GM19452 (cell line): ENCODE measurements around the gene CLIP1.
"Not testable (repeated sequence)": the region's sequence is repeated elsewhere in the genome, so short reads cannot be mapped to it uniquely, and the experiment has no call there.

ENCODE experiments used
- ATAC-seq: cut with Tn5 transposase; IDR thresholded peaks from one replicate; pipeline ENCODE4 v1.9.1; 2021; ENCODE audit not compliant: unreplicated experiment

The CLIP1 gene

DNA sequence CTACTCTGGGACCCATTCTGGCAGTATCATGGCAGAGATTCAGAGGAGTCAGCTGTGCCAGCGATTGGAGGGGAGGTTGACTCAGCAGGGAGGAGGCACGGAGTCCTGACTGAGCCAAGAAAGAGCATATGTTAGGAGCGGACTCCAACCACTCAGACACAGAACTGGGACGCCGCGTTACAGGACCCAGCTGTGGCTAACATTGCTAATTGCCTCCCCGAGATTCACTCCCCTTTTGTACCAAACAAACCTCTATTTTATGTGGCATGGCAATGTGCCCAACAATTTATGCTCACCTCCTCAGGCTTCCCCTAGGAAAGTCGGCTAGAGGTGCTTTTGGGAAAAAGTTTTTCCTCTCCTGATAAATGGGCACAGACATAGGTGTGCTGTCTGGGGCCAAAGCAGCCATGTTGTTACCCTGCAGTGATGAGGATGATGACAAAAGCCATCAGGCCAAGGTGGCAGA is 15.2 kb upstream of the CLIP1 start:
- ATAC-seq = no peak

DNA sequence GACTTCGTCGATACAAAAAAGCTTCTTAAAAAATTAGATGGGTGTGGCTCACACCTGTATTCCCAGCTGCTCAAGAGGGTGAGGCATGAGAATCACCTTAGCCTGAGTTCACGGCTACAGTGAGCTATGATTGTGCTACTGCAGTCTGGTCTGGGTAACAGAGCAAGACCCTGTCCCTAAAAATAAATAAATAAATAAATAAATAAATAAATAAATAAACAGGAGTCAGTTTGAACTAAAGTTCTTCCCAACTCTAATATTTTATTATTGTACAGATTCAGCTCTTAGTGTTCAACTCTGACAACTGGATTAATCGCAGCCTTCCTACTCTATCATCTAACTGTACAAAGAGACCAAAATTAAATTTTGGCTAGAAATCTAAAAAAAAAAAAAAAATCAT is 12.7 kb upstream of the CLIP1 start:
- no peak for ATAC-seq

DNA sequence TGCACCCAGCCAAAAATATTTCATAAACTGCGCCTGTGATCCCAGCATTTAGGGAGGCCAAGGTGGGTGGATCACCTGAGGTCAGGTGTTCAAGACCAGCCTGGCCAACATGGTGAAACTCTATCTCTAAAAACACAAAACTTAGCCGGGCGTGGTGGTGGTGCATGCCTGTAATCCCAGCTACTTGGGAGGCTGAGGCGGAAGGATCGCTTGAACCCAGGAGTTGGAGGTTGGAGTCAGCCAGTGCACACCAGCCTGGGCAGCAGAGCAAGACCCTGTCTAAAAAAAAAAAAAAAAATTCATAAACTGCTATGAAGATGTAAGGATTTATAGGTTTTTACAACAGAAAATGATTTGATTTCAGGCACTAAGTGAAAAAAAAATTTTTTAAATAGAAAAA is 6.6 kb upstream of the CLIP1 start:
- not testable (repeated sequence) for ATAC-seq

DNA sequence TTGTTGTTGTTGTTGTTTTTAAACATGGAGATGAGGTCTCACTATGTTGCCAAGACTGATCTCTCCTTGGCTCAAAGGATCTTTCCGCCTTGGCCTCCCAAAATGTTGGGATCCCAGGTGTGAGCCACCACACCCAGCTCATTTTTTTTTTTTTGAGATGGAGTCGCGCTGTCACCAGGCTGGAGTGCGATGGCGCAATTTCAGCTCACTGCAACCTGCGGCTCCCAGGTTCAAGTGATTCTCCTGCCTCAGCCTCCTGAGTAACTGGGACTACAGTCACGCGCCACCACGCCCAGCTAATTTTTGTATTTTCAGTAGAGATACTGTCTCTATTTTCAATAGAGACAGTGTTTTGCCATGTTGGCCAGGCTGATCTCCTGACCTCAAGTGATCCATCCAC is 4.9 kb upstream of the CLIP1 start:
- ATAC-seq = no peak

DNA sequence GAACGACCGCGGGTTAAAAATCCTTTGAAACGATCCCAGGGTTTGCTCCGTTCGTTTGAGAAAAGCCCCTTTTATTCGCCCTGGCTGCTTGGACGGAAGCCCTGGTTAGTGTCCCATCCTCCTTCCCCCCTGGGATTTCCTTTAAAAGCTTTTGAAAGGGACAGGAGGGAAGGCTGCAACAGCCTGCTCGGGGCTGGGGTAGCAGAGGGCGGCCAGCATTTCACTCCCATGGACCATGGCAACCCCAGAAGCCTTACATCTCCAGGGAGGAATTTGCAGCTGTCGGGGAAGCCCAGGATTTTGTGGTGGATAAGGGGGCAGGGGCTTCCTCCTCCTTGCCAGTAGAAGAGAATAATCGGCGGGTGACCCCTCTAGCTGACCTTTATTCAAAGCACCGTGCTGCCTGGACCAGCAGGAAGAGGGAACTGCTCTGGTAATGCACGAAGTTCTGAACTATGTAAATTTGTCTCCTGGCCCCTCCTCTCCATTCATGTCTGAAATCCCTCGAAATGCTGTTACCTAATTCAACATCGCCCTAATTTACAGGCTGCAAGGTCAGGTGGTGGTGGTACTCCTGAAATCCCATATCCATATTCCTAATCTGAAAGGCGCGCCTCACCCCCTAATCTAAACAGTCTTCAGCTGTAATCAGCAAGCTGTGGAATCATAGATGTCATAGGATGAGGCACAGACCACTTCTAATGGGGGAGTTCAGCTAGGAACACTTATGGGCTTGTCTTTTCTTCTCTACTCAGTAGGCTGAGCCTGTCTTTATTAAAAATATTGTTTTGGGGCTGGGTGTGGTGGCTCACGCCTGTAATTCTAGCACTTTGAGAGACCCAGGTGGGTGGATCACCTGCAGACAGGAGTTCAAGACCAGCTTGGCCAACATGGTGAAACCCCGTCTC is 1.0 kb upstream of the CLIP1 start:
- ATAC-seq = no peak

DNA sequence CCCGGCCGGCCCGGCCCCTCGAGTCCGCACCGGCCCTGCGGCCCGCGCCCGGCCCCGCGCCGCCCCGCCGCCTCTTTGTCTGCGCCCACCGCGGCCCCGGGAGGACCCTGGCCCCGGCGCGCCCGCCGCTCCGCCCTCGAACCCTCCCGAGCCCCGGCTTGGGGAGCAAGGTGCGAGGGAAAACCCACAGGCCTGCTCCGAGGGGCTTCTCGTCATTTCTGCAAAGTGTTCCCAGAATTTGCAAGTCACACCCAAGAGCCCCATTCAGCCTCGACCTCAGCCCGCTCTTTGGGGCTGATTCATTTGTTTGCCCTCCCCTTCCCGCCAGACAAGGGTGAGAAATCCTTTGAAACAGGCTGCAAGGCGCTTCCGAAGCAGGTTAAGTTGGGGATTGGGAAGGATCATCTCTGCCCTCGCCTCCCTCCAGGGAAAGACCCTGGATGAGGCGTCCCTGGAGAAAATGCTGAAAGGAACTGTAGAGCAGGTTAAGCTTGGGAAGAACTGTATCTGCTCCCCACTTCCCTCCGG is 325 bp upstream of the CLIP1 start:
- peak; percentile 3 for ATAC-seq

DNA sequence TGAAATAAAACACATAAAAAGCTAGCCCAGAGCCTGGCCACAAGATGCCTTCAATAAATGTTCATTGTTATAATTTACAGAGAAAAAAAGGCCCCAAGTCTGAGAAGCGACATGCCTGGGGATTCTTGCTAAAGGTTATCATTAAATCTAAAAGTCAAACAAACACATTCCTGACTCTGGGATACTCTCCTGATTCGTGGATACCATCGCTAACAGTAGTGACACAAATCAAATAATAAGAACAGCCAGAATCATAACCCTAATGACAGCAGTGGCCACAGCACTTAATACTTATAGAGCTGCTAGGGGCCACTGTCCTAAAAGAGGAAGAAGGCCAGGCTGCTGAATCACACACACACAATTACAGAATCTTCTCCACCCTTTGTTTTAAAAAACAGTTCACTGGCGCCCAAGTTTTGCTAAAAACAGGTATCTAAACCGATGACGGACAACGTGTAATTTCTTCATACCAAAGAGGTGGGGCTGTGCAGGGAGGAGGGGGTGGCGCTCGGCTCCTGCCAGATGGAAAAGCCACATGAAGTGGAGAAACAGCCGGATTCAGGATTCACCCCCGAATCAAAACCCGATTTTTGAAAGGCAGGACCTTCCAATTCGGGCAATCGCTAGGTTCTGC is 1.2 kb downstream of the CLIP1 start:
- ATAC-seq = no peak

DNA sequence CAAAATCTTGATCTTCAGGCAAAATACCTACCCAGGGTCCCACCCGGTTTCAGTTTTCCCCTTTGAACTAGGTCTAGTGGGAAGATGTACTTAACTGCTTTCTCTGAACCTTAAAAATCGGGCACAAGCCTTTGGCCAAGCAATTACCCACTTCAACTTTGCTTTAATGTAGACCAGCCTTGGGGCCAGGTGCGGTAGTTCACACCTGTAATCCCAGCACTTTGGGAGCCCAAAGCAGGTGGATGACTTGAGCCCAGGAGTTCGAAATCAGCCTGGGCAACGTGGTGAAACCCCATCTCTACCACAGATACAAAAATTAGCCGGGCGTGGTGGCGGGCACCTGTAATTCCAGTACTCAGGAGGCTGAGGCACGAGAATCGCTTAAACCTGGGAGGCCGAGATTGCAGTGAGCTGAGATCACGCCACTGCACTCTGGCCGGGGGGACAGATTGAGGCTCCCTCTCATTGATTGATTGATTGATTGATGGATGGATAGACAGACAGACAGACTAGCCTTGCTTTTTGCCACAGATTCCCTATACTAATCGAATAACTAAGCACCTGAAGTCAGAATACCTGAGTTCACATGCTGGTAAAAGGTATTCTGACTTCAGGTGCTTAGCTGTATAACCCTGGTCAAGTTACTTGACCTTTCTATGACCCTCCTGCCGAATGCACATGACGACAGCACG is 1.9 kb downstream of the CLIP1 start:
- no peak for ATAC-seq

DNA sequence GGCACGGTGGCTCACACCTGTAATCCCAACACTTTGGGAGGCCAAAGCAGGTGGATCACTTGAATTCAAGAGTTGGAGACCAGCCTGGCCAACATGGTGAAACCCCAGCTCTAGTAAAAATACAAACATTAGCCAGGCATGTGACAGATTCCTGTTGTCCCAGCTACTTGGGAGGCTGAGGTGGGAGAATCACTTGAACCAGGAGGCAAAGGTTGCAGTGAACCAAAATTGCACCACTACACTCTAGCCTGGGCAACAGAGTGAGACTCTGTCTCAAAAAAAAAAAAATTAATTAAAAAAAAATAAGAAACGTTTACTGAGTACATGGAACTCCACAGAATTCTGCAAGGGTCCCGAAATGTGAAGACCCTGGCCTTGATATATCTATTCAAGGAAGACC is 3.4 kb downstream of the CLIP1 start:
- ATAC-seq = not testable (repeated sequence)

DNA sequence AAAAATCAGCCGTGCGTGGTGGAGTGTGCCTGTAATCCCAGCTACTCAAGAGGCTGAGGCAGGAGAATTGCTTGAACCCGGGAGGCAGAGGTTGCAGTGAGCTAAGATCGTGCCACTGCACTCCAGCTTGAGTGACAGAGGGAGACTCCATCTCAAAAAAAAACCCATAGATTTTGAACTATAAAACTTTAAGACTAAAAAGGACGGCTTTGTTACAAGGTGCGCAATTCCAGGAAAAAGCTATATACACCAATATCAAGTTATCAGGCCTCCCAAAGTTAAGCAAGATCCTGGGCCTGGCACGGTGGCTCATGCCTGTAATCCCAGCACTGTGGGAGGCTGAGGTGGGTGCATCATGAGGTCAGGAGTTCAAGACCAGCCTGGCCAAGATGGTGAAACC is 6.8 kb downstream of the CLIP1 start:
- ATAC-seq = not testable (repeated sequence)

DNA sequence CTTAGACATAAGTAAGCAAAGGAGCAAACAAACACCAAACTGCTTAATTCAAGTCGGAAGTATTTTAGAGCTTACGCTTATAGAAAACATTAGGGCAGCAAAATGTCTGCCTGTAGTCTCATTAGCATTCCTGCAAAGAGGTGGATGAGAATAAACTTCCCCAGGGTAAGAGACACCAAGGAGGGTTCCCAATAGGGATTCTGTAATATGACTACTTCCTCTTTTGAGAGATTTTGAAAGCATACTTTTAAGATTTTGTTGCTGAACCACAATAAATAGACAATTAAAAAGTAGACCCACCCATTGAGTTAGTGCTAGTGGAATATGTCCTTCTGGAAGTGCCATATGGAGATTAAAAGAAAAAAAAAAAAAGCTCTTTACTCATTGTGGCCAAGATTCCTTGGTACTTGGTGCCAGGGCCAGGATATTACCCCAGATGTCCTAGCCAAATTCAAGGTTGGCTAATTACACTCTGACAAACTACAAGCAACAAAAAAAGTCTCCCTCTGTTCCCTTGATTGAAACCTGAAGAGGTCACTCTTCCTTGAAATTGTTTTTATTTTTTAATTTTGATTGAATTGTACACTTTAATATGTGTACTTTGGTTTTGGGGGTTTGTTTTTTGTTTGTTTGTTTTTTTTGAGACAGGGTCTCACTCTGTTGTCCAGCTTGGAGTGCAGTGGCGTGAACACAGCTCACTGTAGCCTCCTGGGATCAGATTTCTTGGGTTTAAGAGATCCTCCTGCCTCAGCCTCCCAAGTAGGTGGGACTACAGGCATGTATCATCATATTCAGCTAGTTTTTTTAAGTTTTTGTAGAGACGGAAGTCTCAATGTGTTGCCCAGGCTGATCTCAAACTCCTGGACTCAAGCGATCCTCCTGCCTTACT is 8.7 kb downstream of the CLIP1 start:
- ATAC-seq = no peak

DNA sequence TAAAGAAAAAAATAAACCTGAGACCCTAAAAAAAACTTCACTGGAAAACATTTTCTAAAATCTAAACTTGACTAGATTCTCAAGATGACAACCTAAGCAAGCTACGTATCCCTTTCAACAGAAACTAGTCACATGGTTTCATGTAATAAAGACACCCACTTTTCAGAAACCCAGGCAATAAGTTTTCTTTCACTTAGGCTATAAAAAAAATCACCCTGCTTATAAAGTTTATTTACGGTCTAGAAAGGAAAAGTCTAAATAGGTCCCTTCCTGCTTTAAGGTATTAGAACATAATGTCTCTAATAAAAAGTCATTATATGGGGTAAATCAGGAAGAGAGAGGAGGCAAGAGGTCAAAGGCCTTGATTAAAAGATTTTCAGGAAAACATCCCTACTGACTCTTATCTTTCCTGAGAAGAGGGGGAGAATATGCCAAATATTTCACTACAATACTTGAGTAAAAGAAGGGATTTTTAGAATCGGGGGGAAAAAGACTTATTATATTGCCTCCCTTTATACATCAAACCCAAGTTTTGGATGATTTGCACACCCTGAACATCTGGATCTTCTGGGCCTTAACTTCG is 9.5 kb downstream of the CLIP1 start:
- ATAC-seq = no peak

DNA sequence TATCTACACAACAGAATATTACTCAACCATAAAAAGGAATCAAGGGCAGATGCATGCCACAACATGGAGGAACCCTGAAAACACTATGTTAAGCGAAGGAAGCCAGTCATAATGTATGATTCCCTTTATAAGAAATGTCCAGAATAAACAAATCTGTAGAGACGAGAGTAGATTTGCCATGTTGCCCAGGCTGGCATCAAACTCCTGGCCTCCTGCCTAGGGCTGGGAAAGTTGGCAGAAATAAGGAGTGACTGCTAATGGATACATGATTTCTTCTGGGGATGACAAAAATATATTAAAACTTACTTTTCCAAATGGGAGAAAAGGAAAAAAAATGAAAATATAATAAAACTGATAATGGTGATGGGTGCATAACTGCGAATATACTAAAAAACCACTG is 10.9 kb downstream of the CLIP1 start:
- no peak for ATAC-seq

DNA sequence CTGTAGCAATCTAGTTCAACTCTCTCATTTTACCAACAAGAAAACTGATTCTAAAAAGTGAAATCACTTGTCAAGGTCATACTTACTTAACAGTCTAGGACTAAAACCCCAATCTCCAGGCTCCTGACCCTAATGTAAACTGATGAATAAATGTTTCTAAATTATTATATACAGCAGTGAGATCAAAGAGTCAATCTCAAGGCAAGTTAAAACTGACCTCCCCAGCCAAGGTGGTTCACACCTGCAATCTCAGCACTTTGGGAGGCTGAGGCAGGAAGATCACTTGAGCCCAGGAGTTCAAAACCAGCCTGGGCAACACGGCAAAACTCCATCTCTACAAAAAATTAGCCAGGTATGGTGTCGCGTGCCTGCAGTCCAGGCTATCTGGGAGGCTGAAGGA is 15.3 kb downstream of the CLIP1 start:
- ATAC-seq = no peak

DNA sequence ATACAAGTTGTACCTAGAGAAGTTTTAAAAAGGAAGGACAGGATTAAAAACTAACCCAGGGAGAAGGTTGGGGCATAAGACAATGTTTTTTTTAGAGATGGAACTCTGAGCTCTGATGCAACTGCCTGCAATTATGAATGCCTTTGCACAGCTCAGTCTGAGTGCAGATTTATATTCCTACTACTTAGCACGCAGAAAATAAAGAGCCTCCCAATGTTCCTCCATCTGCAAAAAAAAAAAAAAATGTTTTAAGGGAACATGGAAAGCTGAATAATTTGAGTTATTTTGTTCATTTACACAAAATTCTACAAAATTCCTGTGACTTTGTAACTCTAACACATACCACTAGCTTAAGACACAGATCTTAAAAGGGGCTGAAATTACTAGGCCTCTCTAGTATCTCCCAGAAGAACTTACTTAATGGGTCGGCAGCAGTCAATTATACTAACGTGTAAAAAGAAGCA is 15.7 kb downstream of the CLIP1 start:
- no peak for ATAC-seq

DNA sequence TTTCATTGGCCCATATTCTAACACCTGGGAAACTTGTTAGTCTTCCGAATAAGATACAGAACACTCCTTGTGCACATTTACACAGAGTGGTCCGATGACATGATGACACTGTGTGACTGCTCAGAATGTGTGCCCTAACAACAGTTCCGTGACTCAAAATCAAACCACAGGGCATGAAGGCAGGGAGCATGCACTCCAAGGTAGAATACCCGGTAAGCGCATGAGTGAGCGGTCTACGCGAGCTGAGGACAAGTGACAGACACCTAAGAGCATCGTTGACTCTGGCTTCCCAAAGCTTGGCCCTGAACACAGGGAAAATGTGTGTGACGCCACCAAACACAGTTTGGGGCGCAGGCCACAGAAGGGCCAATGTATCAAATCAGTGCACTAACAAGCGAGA is 18.6 kb downstream of the CLIP1 start:
- peak; percentile 44 for ATAC-seq

DNA sequence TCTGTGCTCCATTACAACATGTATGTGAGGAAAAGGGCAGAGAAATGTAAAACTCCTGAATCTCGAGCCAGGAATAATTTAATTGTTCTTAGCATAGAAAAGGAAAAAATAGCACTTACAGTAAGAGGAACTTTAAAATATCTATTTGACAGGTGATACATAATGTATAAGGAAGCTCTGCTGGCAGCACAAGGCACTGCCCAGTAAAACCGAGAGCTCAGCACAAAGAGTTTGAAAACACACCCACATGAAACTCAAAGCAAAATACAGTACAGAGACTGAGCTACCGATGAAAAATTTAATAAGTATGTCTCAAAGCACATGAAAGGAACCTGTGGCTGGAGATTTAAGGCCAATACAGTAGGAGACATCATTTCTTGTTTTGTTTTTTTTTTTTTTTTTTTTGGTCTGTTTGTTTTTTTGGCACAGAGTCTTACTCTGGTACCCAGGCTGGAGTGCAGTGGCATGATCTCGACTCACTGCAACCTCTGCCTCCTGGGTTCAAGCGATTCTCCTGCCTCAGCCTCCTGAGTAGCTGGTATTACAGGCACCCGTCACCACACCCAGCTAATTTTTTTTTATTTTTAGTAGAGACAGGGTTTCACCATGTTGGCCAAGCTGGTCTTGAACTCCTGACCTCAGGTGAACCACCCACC is 19.2 kb downstream of the CLIP1 start:
- ATAC-seq = peak; percentile 54

DNA sequence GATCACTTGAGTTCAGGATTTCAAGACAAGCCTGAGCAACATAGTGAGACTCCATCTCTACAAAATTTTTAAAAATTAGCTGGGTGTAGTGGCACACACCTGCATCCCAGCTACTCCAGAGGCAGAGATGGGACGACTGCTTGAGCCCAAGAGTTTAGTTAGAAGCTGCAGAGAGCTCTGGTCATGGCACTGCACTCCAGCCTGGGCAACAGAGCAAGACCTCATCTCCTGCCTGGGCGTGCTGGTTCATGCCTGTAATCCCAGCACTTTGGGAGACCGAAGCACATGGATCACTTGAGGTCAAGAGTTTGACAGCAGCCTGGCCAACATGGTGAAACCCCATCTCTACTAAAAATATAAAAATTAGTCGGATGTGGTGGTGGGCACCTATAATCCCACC is 20.2 kb downstream of the CLIP1 start:
- no peak for ATAC-seq

DNA sequence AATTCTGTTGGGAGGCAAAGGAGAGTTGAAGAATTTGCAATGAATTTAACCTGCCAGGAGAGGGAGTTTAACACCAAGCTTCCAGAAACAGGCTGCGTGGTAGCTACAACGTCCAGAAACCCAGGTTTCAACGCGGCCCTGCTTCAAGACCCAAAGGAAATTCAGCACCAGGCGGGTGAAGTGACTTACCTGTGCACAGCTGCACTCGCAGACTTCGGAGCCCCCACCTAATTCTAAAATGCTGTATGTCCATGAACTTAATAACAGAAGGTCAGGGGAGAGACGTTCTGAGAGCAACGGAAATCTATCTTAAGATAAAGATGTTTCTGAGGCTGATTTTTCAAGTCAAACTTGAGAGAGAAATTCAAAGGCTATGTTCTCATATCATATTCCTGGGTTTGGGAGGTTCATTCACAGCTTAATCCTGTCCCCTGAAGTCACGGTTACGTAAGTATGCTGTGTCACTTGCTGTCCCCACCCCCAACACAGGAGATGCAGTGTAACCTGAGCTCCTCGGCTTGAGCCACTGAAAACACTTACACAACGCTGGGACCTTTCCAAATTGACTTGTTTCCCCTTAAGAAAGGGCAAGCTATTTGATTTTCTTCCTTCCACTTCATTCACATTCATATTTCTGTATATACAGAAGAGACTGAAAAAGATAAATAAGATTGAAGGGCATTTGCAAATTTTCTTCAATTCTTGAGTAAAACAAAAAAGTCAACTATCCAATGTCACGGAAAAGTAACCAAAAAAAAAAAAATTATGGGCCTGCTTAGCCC is 22.7 kb downstream of the CLIP1 start:
- ATAC-seq = no peak
